B cell (primary cell): ENCODE measurements around the gene LYPD5. TPM values are rescaled to one million over a fixed set of nuclear protein-coding genes. Genes with fewer than 3 reads are reported as not detected.
"Not testable (repeated sequence)": the region's sequence is repeated elsewhere in the genome, so short reads cannot be mapped to it uniquely, and the experiment has no call there.

Source experiments
- ATAC-seq: fragments of 200-7000 bp; cut with Tn5 transposase; one replicate; pipeline ENCODE4 v1.10.0; 2021; ENCODE audit warnings: low read depth, mild to moderate bottlenecking, moderate number of reproducible peaks, moderate library complexity
- CTCF ChIA-PET: fragments of 350-600 bp; sonication (Branson Sonifier 250); formaldehyde crosslinking; loops from one replicate; lab custom pipeline; 2021; ENCODE audit warnings: antibody characterized with exemption, inconsistent platforms; lab: Charles Lee
- POLR2A ChIA-PET: fragments of 350-600 bp; sonication (Branson Sonifier 250); formaldehyde crosslinking; loops from one replicate; lab custom pipeline; 2021; ENCODE audit warnings: antibody characterized with exemption; lab: Charles Lee
- DNase-seq: peaks from one replicate; pipeline ENCODE4 v3.0.0; 2013
- H2AFZ ChIP-seq: 2 replicates; pipeline ENCODE4 v1.6.1; 2012; ENCODE audit warnings: mild to moderate bottlenecking, low read depth, low read length; ENCODE audit not compliant: insufficient read depth, poor library complexity, severe bottlenecking
- H3K27ac ChIP-seq, 2 donors: 1 replicate in 1 of 2; 2 replicates in 1 of 2; pipeline ENCODE4 v1.5.1; 2012 to 2013; ENCODE audit warnings: low read length in 2 of 2, mild to moderate bottlenecking in 2 of 2, moderate library complexity in 1 of 2
- H3K27me3 ChIP-seq, 4 experiments: fragments of 200-600 bp in 1 of 4; sonication (generic) in 1 of 4; replicated peaks in 1 of 4; 1 replicate in 2 of 4; 2 replicates in 2 of 4; pipeline versions ENCODE4 v1.6.1 to v1.7.0; 2013 to 2016; ENCODE audit warnings: low read length in 3 of 4, mild to moderate bottlenecking in 2 of 4, mixed read lengths in 1 of 4, moderate library complexity in 1 of 4; ENCODE audit not compliant: insufficient read depth in 4 of 4, control insufficient read depth in 3 of 4; ENCODE audit errors: control extremely low read depth in 1 of 4
- H3K36me3 ChIP-seq, 2 experiments: replicated peaks in 1 of 2; 1 replicate in 1 of 2; 2 replicates in 1 of 2; pipeline versions ENCODE4 v1.6.1 to v1.7.1; 2013; ENCODE audit warnings: low read length in 1 of 2; ENCODE audit not compliant: insufficient read depth in 2 of 2, control insufficient read depth in 1 of 2; ENCODE audit errors: control extremely low read depth in 1 of 2, extremely low read depth in 1 of 2
- H3K4me1 ChIP-seq, 2 donors: fragments of 200-600 bp in 1 of 2; sonication (generic) in 1 of 2; 1 replicate in 1 of 2; 2 replicates in 1 of 2; pipeline versions ENCODE4 v1.5.1 to v1.6.1; 2013 to 2017; ENCODE audit warnings: low read length in 2 of 2; ENCODE audit not compliant: control insufficient read depth in 2 of 2, insufficient read depth in 2 of 2
- H3K4me2 ChIP-seq: replicated peaks from 2 replicates; pipeline ENCODE3; 2012; ENCODE audit warnings: mild to moderate bottlenecking, low read depth, low read length; ENCODE audit not compliant: poor library complexity, severe bottlenecking
- H3K4me3 ChIP-seq, 5 experiments: fragments of 200-600 bp in 1 of 5; sonication (generic) in 1 of 5; 1 replicate in 3 of 5; 2 replicates in 2 of 5; pipeline versions ENCODE4 v1.5.1 to v1.7.0; 2011 to 2016; ENCODE audit warnings: low read length in 4 of 5, mild to moderate bottlenecking in 4 of 5, low read depth in 2 of 5, control low read depth in 1 of 5, moderate library complexity in 1 of 5; ENCODE audit not compliant: insufficient read depth in 1 of 5; ENCODE audit errors: control extremely low read depth in 1 of 5, extremely low read depth in 1 of 5
- H3K79me2 ChIP-seq: fragments of 200-600 bp; sonication (generic); one replicate; pipeline ENCODE4 v1.6.0; 2016; ENCODE audit warnings: low read length; ENCODE audit not compliant: control insufficient read depth, insufficient read depth
- H3K9ac ChIP-seq: fragments of 200-600 bp; sonication (generic); 2 replicates; pipeline ENCODE4 v1.6.1; 2017; ENCODE audit warnings: mild to moderate bottlenecking, low read length, moderate library complexity
- H3K9me3 ChIP-seq, 3 donors: one replicate each; pipeline versions ENCODE4 v1.6.1 to v1.7.1; 2013; ENCODE audit warnings: low read length in 2 of 3; ENCODE audit not compliant: control insufficient read depth in 2 of 3, insufficient read depth in 1 of 3; ENCODE audit errors: control extremely low read depth in 1 of 3
- H4K20me1 ChIP-seq: 2 replicates; pipeline ENCODE4 v1.6.0; 2012; ENCODE audit warnings: mild to moderate bottlenecking, low read length; ENCODE audit not compliant: insufficient read depth, control insufficient read depth, poor library complexity, severe bottlenecking
- H3K27ac Mint-ChIP-seq: one replicate; pipeline ENCODE4 v1.8.0; 2021; ENCODE audit warnings: mixed read lengths
- H3K27me3 Mint-ChIP-seq: one replicate; pipeline ENCODE4 v1.8.0; 2021; ENCODE audit warnings: mixed read lengths
- H3K4me1 Mint-ChIP-seq: one replicate; pipeline ENCODE4 v1.8.0; 2021; ENCODE audit warnings: mixed read lengths
- H3K4me3 Mint-ChIP-seq: one replicate; pipeline ENCODE4 v1.8.0; 2021; ENCODE audit warnings: mixed read lengths
- H3K9me3 Mint-ChIP-seq: one replicate; pipeline ENCODE4 v1.8.0; 2022; ENCODE audit warnings: mixed read lengths; ENCODE audit not compliant: insufficient read depth
- EZH2 ChIP-seq: IDR thresholded peaks from 2 replicates; pipeline ENCODE4 v1.6.1; 2012; ENCODE audit warnings: borderline replicate concordance, low read depth, mild to moderate bottlenecking, moderate library complexity, low read length; ENCODE audit not compliant: insufficient read depth, poor library complexity, severe bottlenecking
- WGBS: methylation state at CpG from one replicate; pipeline ENCODE4 v1.1.5; 2013; ENCODE audit warnings: missing lambda C conversion rate; ENCODE audit not compliant: insufficient coverage; 5-methylcytosine and 5-hydroxymethylcytosine counted together
- intact Hi-C: fragments of 100-400 bp; cut with micrococcal nuclease; formaldehyde crosslinking; loops from one replicate; pipeline ENCODE4 v1.10.0; 2022
- polyA plus RNA-seq: library from polyadenylated mRNA; depleted of rRNA; stranded (reverse); fragments of >200 nt; gene quantifications from 2 replicates; pipeline ENCODE4 v1.2.3, GENCODE V29; 2012
- total RNA-seq, 2 donors: library from RNA; stranded (reverse); fragments of 120-200 nt in 1 of 2; gene quantifications; 1 replicate in 1 of 2; 2 replicates in 1 of 2; pipeline versions ENCODE4 v1.2.3 to v1.2.4, GENCODE V29; 2013 to 2022
- TF ChIP-seq, protein P1 (sequence below): fragments of 200-600 bp; IDR thresholded peaks from one replicate; pipeline ENCODE4 v1.8.0; 2022; ENCODE audit warnings: antibody characterized with exemption, mild to moderate bottlenecking

LYPD5 gene
- total and polyA plus RNA-seq, 2 donors (not counting 1 experiment from before 2014, with no cell fraction given), result 0.46 TPM; not detected in 1

DNA sequence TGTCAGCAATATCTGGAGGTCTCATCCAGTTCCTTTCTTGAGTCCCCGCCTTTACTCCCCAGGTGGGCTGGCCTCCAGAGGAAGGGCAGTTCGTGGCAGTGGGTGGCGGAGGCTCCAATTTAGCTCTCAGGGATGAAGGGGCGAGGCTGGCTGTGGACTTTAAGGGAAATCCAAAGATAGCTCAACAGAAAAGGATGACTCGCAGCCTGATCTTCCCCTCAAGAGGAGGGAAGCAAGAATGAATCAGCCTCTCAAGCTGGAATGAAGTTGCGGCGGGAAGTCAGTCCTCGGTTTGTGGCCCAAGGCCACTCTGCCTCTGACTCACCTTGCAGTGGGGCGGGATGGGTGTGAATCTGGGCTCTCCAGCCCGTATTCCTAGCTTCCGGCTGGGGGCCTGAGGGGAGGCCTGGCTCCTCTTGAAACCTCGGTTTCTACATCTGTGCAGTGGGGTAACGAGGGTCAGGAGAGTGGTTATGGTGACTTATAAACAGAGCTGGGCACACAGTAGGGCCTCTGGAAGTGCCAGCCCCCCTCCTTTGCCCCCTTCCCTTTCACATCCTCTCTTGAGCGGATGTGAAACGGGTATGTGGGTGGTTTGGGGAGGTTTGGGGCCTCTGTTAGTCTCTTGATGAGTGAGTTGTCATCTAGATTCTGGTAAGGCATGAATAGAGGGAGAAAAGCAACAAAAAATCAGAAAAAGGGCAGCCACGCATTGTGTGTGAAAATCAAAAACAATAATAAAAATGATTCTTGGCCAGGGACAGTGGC lies 37.0 kb downstream of the LYPD5 start:
- no peaks in the 10 kb centered on the region for H3K9me3 ChIP-seq
- H3K4me1 ChIP-seq, result peaks cover 42 to 57% of the 10 kb centered on the region in 2 donors
- no peaks in the 10 kb centered on the region for H3K27me3 Mint-ChIP-seq
- POLR2A ChIA-PET, result interaction anchor here (0.6 to 5.8 kb wide), 6 partner anchors 12 to 160 kb away, joined by 3 to 75 read pairs (median 4); partner anchors contain the start of genes KCNN4 and SMG9
- intact Hi-C loops, result loop anchor here (1.0 kb wide), 3 partner anchors 11 to 20 kb away; partner anchors contain the start of gene SMG9
- H3K27ac Mint-ChIP-seq, result peak overlapping the region; percentile 87
- H3K79me2 ChIP-seq, result no peaks in the 10 kb centered on the region
- peak overlapping the region in 2 of 5 experiments; percentile 23 to 34 for H3K4me3 ChIP-seq
- H3K4me2 ChIP-seq, result peak overlapping the region; percentile 67
- peak overlapping the region; percentile 42 for H3K9ac ChIP-seq
- CTCF ChIA-PET, result interaction anchor here (1.1 to 14.7 kb wide), 8 partner anchors 10 to 44 kb away, joined by 4 to 204 read pairs (median 9); partner anchors contain the start of genes KCNN4 and SMG9
- H3K4me3 Mint-ChIP-seq, result peak overlapping the region; percentile 72
- peaks cover 0 to 39% of the 10 kb centered on the region in 2 experiments for H3K36me3 ChIP-seq
- peaks cover 61% of the 10 kb centered on the region for H3K4me1 Mint-ChIP-seq
- ATAC-seq, result peak; percentile 86
- DNase-seq, result peak; percentile 82
- no peaks in the 10 kb centered on the region for H3K27me3 ChIP-seq
- H3K27ac ChIP-seq, result peak overlapping the region; percentile 88 to 92
- WGBS, result 47% methylated on average over 10 of the region's 16 CpGs
- H2AFZ ChIP-seq, result no peak overlapping the region
- H3K9me3 Mint-ChIP-seq, result no peaks in the 10 kb centered on the region
- TF ChIP-seq EZH2, result no peak
- TF ChIP-seq, protein P1, sequence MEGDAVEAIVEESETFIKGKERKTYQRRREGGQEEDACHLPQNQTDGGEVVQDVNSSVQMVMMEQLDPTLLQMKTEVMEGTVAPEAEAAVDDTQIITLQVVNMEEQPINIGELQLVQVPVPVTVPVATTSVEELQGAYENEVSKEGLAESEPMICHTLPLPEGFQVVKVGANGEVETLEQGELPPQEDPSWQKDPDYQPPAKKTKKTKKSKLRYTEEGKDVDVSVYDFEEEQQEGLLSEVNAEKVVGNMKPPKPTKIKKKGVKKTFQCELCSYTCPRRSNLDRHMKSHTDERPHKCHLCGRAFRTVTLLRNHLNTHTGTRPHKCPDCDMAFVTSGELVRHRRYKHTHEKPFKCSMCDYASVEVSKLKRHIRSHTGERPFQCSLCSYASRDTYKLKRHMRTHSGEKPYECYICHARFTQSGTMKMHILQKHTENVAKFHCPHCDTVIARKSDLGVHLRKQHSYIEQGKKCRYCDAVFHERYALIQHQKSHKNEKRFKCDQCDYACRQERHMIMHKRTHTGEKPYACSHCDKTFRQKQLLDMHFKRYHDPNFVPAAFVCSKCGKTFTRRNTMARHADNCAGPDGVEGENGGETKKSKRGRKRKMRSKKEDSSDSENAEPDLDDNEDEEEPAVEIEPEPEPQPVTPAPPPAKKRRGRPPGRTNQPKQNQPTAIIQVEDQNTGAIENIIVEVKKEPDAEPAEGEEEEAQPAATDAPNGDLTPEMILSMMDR, result no peak
- peaks cover 9% of the 10 kb centered on the region for H4K20me1 ChIP-seq

DNA sequence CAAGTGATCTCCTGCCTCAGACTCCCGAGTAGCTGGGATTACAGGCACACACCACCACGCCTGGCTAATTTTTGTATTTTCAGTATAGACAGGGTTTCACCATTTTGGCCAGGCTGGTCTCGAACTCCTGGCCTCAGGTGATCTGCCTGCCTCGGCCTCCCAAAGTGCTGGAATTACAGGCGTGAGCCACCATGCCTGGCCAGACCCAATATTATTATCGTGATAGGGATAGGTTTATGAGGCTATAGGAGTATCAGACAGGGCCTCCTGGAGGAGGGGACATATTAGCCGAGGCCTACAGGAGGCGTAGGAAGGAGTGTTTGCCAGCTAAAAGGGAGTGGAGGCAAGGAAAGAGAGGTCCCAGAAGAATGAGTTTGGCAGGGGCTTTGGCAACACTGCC lies 37.6 kb downstream of the LYPD5 start:
- not testable (repeated sequence) for H3K9ac ChIP-seq, DNase-seq, H3K27me3 Mint-ChIP-seq, H3K79me2 ChIP-seq, ATAC-seq, H3K27me3 ChIP-seq, H2AFZ ChIP-seq, H3K4me3 ChIP-seq, H3K9me3 ChIP-seq, H4K20me1 ChIP-seq, H3K9me3 Mint-ChIP-seq
- intact Hi-C loops, result loop anchor here (1.0 kb wide), 3 partner anchors 10 to 19 kb away; partner anchors contain the start of gene SMG9
- Histone ChIP-seq H3K4me1 (peaks cover 42 to 57% of the 10 kb centered on the region in 2 donors), H3K36me3 (peaks cover 0 to 34% of the 10 kb centered on the region in 2 experiments), H3K27ac (peak overlapping the region; percentile 88 to 92), H3K4me2 (peak overlapping the region; percentile 67)
- peaks cover 63% of the 10 kb centered on the region for H3K4me1 Mint-ChIP-seq
- WGBS, result 87% methylated on average over 8 of the region's 8 CpGs
- POLR2A ChIA-PET, result interaction anchor here (0.6 to 5.8 kb wide), 5 partner anchors 11 to 19 kb away, joined by 3 to 75 read pairs (median 4); partner anchors contain the start of genes KCNN4 and SMG9
- peak overlapping the region; percentile 72 for H3K4me3 Mint-ChIP-seq
- CTCF ChIA-PET, result interaction anchor here (1.5 to 14.7 kb wide), 5 partner anchors 9 to 20 kb away, joined by 8 to 204 read pairs (median 64); partner anchors contain the start of genes KCNN4 and SMG9
- H3K27ac Mint-ChIP-seq, result peak overlapping the region; percentile 87
